ENCODE results near the gene CAMKK2.
"Not testable (repeated sequence)": the region's sequence is repeated elsewhere in the genome, so short reads cannot be mapped to it uniquely, and the experiment has no call there.

Gene CAMKK2

DNA sequence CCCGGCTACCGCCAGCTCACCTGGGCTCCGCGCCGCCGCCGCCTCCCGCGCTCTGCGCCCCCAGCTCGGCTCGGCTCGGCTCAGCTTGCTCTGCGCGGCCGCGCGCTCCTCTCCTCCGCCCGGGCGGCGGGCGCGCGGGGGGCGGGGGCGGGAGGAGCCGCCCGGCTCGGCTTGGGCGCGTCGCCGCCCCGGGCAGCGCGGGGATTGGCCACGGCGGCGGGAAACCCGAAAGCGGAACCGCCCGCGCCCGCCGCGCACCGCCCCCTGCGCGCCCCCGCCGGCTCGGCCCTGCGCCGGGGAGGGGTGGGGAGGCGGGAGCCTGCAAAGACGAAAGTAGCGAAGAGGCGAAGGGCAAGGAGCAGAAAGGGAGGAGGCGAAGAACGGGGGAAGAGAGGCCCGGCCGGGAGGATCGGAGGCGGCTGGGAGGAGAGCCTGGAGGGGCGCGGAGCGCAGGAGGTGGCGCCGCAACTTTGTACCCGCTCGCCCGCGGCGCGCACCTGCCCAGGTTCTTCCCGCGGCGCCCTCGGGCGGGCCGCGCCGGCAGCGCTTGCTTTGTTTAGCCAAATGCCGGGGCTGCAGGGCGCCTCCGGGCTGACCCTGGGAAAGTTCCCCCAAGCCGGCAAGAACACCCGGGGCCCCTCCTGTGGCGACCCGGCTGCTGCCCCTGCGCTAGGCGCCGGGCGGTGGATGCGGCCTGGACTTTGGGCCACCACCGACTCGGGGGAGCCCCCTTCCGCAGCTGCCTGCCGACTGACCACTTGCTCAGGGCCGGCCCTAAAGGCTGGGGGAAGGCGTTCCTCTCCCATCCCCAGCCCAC is at the start of gene CAMKK2:
Gene CAMKK2, minus strand, starts transcription at position 92 of the 817 bp plus-strand sequence. CDS start 22,183 bp downstream, outside the sequence.
- peak; percentile 93 for DNase-seq

DNA sequence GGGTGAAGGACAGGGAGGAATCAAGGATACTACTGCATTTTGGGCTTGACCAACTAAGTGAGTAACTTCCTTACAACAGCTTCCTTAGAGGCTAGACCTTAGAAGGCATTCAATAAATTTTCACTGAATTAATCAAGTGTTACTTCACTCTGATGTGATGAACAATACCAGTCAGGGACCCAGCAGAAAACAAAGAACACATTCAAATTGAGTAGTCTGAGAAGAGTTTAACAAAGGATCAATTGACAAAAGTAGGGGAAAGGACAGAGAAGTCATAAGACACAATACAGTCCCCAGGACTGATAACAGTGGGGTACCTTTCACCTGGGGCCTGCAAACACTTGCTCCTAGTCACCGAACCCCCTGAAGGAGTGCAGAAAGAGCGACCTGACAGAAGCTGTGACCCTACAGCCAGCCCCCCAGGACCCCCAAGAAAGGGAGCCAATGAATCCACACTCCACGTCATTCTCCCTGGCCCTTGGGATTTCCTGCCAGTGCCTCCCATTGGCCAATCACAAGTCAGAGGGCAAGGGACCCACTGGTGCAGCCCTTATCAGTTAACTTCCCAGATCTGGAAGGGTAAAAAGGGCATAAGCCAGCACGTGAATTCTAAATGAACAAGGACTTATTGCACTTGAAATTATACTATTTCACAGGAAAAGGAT is 48.8 kb upstream of the CAMKK2 start:
- no peak for DNase-seq

DNA sequence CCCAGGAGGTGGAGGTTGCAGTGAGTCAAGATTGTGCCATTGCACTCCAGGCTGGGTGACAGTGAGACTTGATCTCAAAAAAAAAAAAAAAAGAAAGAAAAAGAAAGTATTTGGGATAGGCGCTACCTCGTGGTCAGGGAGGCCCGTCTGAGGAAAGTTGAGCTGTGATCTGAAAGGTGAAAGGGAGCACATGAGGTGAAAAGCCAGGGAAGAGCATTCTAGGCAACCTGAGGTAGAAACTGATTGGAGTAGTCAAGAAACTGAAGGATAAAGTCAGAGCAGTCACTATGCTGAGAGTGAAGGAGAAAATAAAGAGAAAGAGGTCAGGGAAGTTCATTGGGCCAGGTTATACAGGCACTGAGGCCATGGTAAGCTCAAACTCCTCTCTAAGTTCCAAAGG is 48.0 kb upstream of the CAMKK2 start:
- no peak for DNase-seq

DNA sequence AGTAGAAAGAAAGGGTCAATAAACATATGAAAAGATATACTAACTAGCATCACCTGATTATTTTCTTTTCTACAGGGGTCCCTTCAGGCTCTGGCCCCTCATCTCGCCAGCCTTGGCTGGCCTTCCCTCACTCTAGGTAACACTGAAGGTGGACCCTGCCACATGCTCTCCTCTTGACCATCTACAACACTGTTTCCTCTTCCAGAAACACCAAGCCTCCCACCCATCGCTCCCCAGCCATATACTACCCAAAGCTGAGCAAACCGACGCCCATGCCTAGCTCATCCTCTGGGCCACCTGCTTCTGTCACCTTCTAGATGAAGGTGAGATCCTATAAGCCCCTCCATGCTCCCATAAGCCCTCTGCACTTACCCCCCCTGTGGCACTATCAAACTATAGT is 40.9 kb upstream of the CAMKK2 start:
- no peak for DNase-seq

DNA sequence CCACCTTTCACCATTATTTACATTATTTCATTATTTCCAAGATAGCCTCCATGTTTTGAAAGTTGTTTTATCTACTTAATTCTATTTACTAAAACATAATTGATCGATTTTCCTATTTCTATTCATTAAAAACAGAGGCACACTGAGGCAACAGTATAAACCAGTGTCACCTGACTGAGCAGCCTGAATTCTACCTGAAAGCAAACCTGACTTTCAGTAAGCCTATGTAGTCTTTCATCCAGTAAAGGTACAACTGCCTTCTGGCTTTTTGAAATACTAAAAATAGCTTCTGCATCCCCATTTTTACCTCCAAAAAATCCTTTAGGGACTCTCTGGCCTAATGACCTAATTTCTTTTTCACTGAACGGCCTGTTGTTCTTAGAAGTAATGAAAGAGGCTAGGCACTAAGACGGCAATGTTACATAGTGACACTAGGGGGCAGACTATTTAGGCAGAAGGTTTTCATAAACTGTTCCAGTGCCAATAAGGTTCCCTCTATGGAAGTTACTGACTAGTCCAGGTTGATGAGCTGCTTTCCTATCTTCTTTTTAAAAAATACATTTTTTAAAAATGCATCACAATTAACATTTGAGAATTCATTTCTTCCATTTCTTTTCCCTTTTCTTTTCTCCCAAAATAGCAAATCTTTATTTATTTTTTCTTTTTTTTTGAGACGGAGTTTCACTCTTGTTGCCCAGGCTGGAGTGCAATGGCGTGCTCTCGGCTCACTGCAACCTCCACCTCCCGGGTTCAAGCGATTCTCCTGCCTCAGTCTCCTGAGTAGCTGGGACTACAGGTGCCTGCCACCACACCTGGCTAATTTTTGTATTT is 38.2 kb upstream of the CAMKK2 start:
- no peak for DNase-seq

DNA sequence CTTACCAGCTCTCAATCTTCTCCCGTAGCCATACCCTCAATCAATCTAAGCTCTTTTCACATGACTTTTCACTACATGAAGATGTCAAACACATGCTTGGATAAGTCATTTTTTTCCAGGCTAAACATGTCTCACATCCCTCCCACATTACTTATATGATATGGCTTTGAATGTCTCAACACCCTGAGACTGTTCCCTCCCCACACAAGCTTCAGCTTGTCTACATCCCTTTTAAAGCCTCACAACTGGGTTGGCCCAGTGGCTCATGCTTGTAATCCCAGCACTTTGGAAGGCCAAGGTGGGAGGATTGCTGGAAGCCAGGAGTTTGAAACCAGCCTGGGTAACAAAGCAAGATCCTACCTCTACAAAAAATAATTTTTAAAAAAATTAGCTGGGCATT is 37.2 kb upstream of the CAMKK2 start:
- no peak for DNase-seq

DNA sequence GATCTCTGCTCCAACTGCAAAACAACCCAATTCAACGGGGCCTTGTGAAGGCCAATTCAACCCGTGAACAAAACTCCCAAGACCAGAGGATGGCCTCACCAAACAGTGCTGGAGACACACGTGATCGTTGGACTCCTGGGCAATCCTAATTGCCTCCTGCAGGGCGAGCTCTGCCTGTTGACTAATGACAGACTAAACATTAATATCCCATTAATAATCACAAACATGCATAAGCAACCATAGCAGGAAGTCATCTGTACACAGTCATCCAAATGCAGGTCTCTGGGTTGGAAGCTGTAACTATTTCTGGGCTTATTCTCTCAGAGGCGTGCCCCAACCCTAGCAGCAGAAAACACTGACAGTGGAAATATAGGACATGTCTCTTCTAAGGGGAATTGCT is 34.7 kb upstream of the CAMKK2 start:
- DNase-seq, result no peak

DNA sequence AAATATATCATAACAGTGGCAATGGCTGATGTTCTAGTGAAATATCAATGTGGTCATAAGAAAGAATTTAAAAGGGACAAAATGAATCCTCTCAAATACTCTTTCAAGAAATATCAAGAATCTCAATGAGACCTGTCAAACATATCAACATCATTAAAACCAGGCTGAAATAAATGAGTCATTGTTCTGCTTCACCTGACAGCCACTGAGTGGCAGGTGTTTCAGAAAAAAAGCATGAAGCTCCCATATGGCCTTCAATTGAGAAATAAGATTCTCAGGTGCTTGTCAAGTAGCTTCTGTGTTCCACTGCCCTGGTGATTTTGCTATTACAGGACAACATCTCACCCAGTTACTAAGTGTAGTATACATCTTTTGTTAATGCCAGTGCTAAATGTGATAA is 34.2 kb upstream of the CAMKK2 start:
- no peak for DNase-seq

DNA sequence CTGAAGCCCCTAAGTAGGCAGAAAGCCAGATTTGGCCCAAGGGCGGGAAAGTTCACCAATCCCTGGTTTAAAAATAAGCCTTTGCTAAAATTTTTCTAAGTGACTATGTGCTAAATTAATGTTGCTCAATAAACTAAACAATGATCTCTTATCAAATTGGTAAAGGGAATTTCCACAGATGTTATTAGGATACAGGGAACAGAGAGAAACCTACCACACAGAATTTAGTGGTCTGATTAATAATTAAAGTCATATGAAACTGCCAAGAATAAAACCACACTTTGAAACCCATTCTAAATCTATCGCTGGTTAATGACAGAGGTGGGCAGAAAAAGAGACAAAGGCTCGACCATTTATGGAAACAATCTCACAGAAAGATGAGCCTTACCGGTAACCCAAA is 33.7 kb upstream of the CAMKK2 start:
- DNase-seq, result no peak

DNA sequence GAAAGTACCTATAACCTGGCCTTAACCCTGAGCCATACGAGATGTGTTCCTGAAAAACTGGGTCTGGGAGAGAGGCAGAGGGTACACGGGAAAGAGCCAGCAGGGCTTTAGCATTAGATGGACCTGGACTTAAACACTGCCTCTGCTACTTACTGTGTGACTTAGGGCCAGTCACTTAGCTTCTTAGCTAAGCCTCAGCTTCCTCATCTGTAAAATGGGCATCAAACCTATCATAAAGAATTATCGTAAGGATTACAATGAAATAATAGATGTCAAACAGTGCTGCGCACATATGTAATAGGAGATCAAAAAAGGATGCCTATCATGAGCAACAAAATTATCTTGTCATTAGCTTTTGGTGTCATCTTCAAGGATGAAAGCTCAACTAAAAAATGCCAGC is 32.1 kb upstream of the CAMKK2 start:
- DNase-seq, result no peak

DNA sequence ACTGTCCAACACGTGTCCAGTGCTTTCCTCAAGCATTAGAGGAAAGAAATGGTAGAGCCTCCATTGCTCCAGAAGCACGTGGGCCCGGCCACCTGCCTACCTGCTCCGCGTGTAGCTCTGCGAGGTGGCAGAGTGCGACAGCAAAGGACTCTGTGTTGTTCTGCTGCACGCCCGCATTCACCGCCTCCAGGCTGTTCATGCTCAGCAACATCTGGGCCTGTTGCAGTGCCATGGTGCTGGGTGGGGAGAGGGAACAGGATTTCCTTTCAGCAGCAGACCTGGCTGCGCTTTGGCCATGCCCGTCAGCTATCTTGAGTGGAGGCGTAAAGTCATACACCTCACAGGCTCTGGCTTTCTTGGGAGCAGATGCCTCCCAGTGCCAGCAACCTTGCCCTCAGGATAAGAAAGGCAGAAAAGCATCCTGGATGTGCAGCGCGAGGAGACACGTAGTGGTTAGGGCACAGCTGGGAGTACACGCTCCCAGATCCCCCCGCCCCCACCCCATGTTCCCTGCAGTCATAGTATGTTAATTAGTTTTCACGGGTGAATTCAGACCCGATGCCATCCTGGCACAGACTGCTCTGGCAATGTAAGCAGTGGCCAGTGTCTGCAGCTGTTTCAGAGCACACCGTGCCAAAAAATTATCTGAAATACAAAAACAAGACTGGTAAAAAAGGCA is 30.6 kb upstream of the CAMKK2 start:
- peak; percentile 63 for DNase-seq

DNA sequence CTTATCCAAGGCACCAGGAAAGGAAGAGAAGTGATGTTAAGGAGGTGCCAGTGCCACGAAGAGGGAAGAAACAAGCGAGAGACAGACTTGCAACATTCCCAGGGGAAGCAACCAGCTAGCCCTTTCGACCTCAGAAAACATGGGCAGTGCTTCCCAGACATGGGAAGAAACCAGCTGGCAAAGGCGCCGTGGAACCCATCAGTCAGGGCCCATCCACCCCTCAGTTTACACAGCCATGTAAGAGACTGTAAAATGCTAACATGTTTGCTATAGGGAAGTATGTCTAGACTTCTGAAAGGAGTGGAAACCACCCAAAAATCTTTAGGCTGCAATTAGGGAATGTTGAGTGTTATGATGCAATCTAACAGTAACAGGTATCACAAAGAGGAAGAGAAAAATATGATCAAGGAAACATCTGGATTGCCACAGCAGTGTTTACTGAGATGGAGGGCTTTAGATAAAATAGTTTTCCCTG is 29.4 kb upstream of the CAMKK2 start:
- no peak for DNase-seq

DNA sequence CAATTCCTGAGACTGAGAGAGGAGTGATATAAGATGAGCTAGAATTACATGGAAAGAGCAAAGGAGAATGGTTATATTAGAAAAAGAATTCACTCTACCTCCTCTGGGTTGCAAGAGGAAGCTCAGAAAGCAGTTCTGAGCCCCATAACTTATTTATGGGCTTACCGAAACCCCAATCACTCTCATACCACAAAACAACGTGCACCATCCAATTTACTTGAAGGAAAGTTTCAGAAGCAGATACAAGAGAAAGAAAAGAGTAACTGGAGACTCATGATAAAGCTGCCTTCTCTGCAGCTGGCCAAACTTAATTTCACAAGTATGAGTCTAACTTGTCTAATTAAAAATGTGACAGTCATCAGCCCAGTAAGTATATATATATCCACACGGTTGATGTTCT is 27.4 kb upstream of the CAMKK2 start:
- DNase-seq, result no peak

DNA sequence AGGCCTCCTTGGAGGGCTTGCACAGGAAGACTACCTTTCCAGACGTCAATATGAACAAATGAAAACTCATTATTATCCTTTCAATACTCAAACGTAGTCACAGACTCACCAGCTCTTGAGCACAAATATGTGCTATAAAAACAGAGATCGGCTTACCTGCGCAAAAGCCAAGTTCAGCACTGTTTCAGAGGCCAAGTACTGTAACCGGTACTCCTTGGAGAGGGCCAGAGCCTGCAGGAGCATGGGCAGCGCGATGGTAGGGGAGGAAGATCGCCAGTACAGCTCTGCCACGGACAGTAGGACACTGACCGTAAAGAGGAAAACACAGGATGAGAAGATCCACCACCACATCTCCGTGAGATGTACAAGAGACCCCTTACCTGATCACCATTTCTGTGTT is 21.6 kb upstream of the CAMKK2 start:
- no peak for DNase-seq

DNA sequence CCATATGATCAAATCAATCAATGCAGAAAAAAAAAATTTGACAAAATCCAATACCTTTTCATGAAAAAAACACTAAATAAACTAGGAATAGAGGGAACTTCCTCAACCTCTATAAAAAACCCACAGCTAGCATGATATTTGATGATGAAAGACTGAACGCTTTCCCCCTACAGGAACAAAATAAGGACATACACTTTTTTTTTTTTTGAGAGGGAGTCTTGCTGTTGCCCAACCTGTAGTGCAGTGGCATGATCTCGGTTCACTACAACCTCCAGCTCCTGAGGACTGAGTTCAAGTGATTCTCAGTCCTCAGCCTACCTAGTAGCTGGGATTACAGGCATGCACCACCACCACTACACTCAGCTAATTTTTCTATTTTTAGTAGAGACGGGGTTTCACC is 17.9 kb upstream of the CAMKK2 start:
- DNase-seq, result no peak

DNA sequence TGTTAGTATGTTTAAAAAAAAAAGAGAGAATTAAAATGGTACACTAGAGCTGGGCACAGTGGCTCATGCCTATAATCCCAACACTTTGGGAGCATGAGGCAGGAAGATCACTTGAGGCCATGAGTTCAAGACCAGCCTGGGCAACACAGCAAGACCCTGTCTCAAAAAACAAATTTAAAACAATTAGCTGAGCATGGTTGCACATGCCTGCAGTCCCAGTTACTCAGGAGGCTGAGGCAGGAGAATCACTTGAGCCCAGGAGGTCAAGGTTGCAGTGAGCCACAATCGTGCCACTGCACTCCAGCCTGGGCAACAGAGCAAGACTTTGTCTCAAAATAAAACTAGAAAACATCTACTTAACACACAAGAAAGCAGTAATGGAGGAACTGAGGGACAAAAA is 13.7 kb upstream of the CAMKK2 start:
- not testable (repeated sequence) for DNase-seq

DNA sequence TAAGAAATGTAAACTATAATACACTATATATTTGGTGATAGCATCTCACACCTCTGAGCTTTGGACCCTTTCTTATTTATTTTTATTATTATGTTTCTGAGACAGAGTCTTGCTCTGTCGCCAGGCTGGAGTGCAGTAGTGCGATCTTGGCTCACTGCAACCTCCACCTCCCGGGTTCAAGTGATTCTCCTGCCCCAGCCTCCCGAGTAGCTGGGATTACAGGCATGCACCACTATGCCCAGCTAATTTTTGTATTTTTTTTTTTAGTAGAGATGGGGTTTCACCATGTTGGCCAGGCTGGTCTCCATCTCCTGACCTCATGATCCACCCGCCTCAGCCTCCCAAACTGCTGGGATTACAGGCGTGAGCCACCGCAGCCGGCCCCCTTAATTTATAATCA is 10.9 kb upstream of the CAMKK2 start:
- not testable (repeated sequence) for DNase-seq

DNA sequence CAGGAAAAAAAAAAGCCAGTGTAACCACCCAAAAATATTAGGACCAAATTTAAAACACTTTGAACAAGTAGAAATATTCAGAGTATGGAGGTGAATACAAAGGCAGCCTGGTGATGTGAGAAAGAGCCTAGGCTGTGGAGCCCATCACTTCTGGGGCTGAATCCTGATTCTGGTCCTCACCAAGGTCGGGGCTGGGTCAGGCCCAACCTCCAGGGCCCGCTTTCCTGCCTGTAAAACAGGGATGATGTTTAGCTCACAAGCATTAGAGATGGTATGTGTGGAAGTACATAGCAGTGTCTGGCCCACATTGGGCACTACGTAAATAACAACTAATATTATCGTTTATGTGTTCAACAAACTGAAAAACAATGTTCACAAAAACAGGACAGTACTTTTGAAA is 7.8 kb upstream of the CAMKK2 start:
- no peak for DNase-seq

DNA sequence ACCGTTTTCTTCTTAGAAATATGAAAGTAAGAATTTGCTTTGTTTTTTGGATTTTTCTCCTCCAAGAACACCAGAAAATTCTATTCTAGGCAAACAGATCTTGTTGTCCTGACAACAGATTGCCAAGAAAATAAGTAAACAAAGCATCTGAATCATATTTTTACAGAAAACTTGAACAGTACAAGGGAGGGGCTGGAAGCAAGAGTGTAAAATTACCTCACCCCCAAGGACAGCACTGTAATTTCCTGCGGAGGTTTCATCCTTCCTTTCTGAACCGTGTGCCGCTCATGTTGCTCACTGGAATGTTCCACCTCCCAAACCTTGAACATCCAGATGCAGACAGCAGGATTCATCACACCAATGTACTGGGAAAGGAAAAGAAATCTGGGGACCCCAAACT is 5.4 kb upstream of the CAMKK2 start:
- DNase-seq, result no peak

DNA sequence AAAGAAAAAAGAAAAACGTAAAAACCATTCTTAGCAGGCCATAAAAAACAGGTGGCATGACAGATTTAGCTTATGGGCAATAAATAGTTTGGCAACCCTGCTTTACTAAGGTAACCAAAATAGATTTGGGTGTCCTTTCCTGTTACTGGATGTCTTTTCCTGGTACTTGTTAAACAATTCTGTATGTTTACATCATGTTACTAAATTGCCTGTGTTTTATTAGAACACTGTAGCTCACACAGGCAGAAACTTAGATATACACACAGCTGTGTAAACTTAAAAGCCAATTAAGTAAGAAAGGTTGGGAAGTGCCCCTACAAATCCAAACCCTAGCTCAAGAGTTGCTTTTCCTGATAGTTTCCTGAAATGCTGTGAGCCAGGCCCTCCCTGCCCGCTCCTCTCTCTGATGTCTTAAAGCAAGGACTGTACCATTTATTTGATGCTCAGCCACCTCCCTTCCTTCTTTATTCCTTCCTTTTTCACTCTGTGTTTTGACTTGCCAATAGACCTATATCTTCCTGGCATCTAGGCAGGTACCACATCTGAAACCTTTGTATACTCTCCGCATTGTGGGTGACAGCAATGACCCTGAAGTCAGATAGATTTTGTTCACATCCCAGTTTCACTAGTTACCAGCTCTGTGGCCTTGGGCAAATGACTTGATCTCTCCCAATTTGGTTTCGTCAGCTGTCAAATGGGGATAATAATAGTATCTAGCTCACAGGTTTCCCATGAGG is 3.7 kb upstream of the CAMKK2 start:
- no peak for DNase-seq

DNA sequence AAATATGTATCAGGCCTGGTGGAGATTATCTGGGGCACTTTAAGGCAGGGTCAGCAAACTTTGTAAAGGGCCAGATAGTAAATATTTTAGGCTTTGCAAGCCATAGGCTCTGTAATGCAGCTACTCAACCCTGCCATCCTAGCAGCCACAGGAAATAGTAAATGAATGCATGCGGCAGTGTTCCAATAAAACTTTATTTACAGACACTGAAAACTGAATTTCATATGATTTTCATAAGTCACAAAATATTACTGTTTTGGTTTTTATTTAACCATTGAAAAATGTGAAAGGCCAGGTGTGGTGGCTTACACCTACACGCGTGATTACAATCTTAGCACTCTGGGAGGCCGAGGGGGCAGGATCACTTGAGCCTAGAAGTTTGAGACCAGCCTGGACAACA is 3.2 kb upstream of the CAMKK2 start:
- DNase-seq, result no peak

DNA sequence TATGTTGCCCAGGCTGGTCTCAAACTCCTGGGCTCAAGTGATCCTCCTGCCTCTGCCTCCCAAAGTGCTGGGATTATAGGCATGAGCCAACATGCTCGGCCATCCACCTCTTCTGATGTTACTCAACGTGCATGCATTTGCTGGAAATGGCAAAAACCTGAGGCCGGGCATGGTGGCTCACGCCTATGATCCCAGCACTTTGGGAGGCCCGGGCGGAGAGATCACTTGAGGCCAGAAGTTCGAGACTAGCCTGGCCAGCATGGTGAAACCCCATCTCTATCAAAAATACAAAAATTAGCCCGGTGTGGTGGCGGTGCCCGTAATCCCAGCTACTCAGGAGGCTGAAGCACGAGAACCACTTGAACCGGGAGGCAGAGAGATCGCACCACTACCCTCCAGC is 1.9 kb upstream of the CAMKK2 start:
- DNase-seq, result not testable (repeated sequence)
